Sigmoid colon (tissue), 7 donors: ENCODE results near the gene LYSMD1. TPM values are rescaled to one million over a fixed set of nuclear protein-coding genes. Genes with fewer than 3 reads are reported as not detected.

Experiments used
- DNase-seq: peaks from one replicate; pipeline ENCODE4 v3.0.0-alpha.2; 2019
- H3K27ac ChIP-seq, 4 donors: fragments of 200-600 bp; sonication (generic); one replicate each; pipeline ENCODE4 v1.5.1; 2016 to 2019; ENCODE audit warnings: mild to moderate bottlenecking in 1 of 4
- H3K27me3 ChIP-seq, 3 donors: fragments of 200-600 bp; sonication (generic); one replicate each; pipeline ENCODE4 v1.5.1; 2019; ENCODE audit warnings: mild to moderate bottlenecking in 1 of 3
- H3K36me3 ChIP-seq, 4 donors: fragments of 200-600 bp; sonication (generic); one replicate each; pipeline ENCODE4 v1.5.1; 2016 to 2019
- H3K4me1 ChIP-seq, 4 donors: fragments of 200-600 bp; sonication (generic); one replicate each; pipeline ENCODE4 v1.5.1; 2017 to 2019
- H3K4me3 ChIP-seq, 4 donors: fragments of 200-600 bp; sonication (generic); one replicate each; pipeline ENCODE4 v1.5.1; 2017 to 2019; ENCODE audit warnings: mild to moderate bottlenecking in 2 of 4, moderate library complexity in 1 of 4
- H3K9me3 ChIP-seq, 4 donors: fragments of 200-600 bp in 3 of 4; sonication (generic) in 3 of 4; one replicate each; pipeline versions ENCODE4 v1.5.1 to v1.6.1; 2013 to 2019
- CTCF ChIP-seq, 4 experiments: fragments of 450-650 bp in 3 of 4; fragments of 200-600 bp in 1 of 4; IDR thresholded peaks; one replicate each; pipeline ENCODE4 v1.5.1; 2016 to 2019; ENCODE audit warnings: antibody characterized with exemption in 4 of 4, mild to moderate bottlenecking in 3 of 4, moderate library complexity in 2 of 4
- EP300 ChIP-seq, 4 donors: sonication (generic); formaldehyde crosslinking; IDR thresholded peaks; one replicate each; pipeline ENCODE4 v1.6.1; 2017; ENCODE audit warnings: antibody characterized with exemption in 4 of 4
- POLR2A ChIP-seq, 2 donors: fragments of 450-650 bp; IDR thresholded peaks; one replicate each; pipeline ENCODE4 v1.6.1; 2016; ENCODE audit warnings: antibody characterized with exemption in 2 of 2, mild to moderate bottlenecking in 2 of 2, moderate library complexity in 2 of 2
- POLR2AphosphoS5 ChIP-seq, 4 donors: sonication (generic); formaldehyde crosslinking; IDR thresholded peaks; one replicate each; pipeline ENCODE4 v1.6.1; 2017; ENCODE audit warnings: antibody characterized with exemption in 4 of 4
- WGBS, 2 donors: extraction: QIAGEN DNeasy Blood & Tissue Kit; methylation state at CpG; one replicate each; pipeline ENCODE4 v1.1.7; 2013; 5-methylcytosine and 5-hydroxymethylcytosine counted together
- intact Hi-C: fragments of 100-400 bp; cut with DNase I; formaldehyde crosslinking; loops from one replicate; pipeline ENCODE4 v1.15.1; 2023
- polyA plus RNA-seq, 3 donors: library from polyadenylated mRNA; stranded (reverse); fragments of 200-250 nt; gene quantifications; one replicate each; pipeline ENCODE4 v1.2.3, GENCODE V29; 2013
- total RNA-seq, 4 donors: library from RNA; depleted of rRNA; stranded (reverse); fragments of >200 nt; gene quantifications; one replicate each; pipeline ENCODE4 v1.1.0, GENCODE V29; 2016
- donor health status: healthy with polysubstance abuse.
- donor health status: Bipolar disorder and iron deficiency.
- donor health status: healthy.

Gene LYSMD1
- total and polyA plus RNA-seq, 7 donors, result 4.2 to 22.7 (median 15.5) TPM

GRCh38 chr1:151165281-151165737 is 393 bp downstream of the LYSMD1 start:
- H3K27me3 ChIP-seq, result no peaks in the 10 kb centered on the region
- H3K36me3 ChIP-seq, result peaks cover 0 to 57% (median 21%) of the 10 kb centered on the region in 4 donors
- intact Hi-C loops, result loop anchor here (2.0 kb wide), 1 partner anchor 19 kb away; the partner anchor contains the start of gene SEMA6C
- no peaks in the 10 kb centered on the region for H3K9me3 ChIP-seq
- H3K4me1 ChIP-seq, result peaks cover 0 to 35% (median 26%) of the 10 kb centered on the region in 4 donors
- no peak for TF ChIP-seq POLR2A (IDR thresholded peaks at IDR 0.05)
- no peak for TF ChIP-seq CTCF (IDR thresholded peaks at IDR 0.05)
- no peak for TF ChIP-seq EP300 (IDR thresholded peaks at IDR 0.05)
- TF ChIP-seq POLR2AphosphoS5 (IDR thresholded peaks at IDR 0.05), result no peak
- DNase-seq, result peak; percentile 86
- WGBS, 2 donors, result 6 to 18% methylated on average over 15 of the region's 15 CpGs
- peak overlapping the region; percentile 84 to 93 (median 92) for H3K27ac ChIP-seq
- peak overlapping the region; percentile 56 to 84 (median 78) for H3K4me3 ChIP-seq

GRCh38 chr1:151164732-151165280 is 896 bp downstream of the LYSMD1 start:
- no peak for DNase-seq
- no peaks in the 10 kb centered on the region for H3K9me3 ChIP-seq

GRCh38 chr1:151159373-151159772 is 6.3 kb downstream of the LYSMD1 start:
- Histone ChIP-seq H3K27me3 (no peaks in the 10 kb centered on the region), H3K9me3 (no peaks in the 10 kb centered on the region), H3K4me3 (no peak overlapping the region), H3K36me3 (peaks cover 4 to 62% (median 20%) of the 10 kb centered on the region in 4 donors), H3K4me1 (peaks cover 0 to 19% (median 10%) of the 10 kb centered on the region in 4 donors), H3K27ac (no peak overlapping the region)
- TF ChIP-seq EP300 (IDR thresholded peaks at IDR 0.05) (no peak), POLR2A (IDR thresholded peaks at IDR 0.05) (no peak), CTCF (IDR thresholded peaks at IDR 0.05) (no peak), POLR2AphosphoS5 (IDR thresholded peaks at IDR 0.05) (no peak)
- intact Hi-C loops, result loop anchor here (5.0 kb wide), 1 partner anchor 137 kb away; no protein-coding TSS in a partner anchor
- DNase-seq, result no peak

More at GRCh38 chr1:151164732-151165280, 896 bp downstream of the LYSMD1 start:
- intact Hi-C loops, result loop anchor here (2.0 kb wide), 1 partner anchor 18 kb away; the partner anchor contains the start of gene SEMA6C
- Histone ChIP-seq H3K4me3 (peak overlapping the region; percentile 56 to 84 (median 78)), H3K36me3 (peaks cover 0 to 56% (median 18%) of the 10 kb centered on the region in 4 donors), H3K27ac (peak overlapping the region; percentile 84 to 93 (median 92)), H3K4me1 (peaks cover 0 to 37% (median 26%) of the 10 kb centered on the region in 4 donors), H3K27me3 (no peaks in the 10 kb centered on the region)
- 19 to 52% methylated on average over 11 of the region's 11 CpGs for WGBS, 2 donors
- TF ChIP-seq EP300 (IDR thresholded peaks at IDR 0.05) (no peak), CTCF (IDR thresholded peaks at IDR 0.05) (no peak), POLR2AphosphoS5 (IDR thresholded peaks at IDR 0.05) (no peak)

GRCh38 chr1:151158751-151159251 is 6.9 kb downstream of the LYSMD1 start:
- no peaks in the 10 kb centered on the region for H3K9me3 ChIP-seq
- H3K36me3 ChIP-seq, result peaks cover 4 to 62% (median 20%) of the 10 kb centered on the region in 4 donors
- H3K27me3 ChIP-seq, result no peaks in the 10 kb centered on the region
- peaks cover 0 to 13% (median 5%) of the 10 kb centered on the region in 4 donors for H3K4me1 ChIP-seq
- TF ChIP-seq POLR2A (IDR thresholded peaks at IDR 0.05) (no peak), EP300 (IDR thresholded peaks at IDR 0.05) (no peak), POLR2AphosphoS5 (IDR thresholded peaks at IDR 0.05) (no peak), CTCF (IDR thresholded peaks at IDR 0.05) (no peak)
- H3K4me3 ChIP-seq, result no peak overlapping the region
- WGBS, 2 donors, result 89 to 94% methylated on average over 22 of the region's 22 CpGs
- H3K27ac ChIP-seq, result peak overlapping the region in 1 of 4 donors; percentile 25
- intact Hi-C loops, result loop anchor here (5.0 kb wide), 1 partner anchor 136 kb away; no protein-coding TSS in a partner anchor
- no peak for DNase-seq
